H1 (cell line): Measurements from ENCODE around the gene SUSD6. TPM values are rescaled to one million over a fixed set of nuclear protein-coding genes. Genes with fewer than 3 reads are reported as not detected.

ENCODE experiments used
- polyA plus RNA-seq, 7 experiments: library from polyadenylated mRNA; depleted of rRNA in 3 of 7; stranded (reverse) in 5 of 7; unstranded in 2 of 7; fragments of >200 nt in 5 of 7; fragments of 200-250 nt in 2 of 7; gene quantifications; 1 replicate in 5 of 7; 2 replicates in 1 of 7; 4 replicates in 1 of 7; pipeline versions ENCODE4 v1.2.1 to v1.2.3, GENCODE V29; 2011 to 2013; ENCODE audit warnings: missing spikeins in 2 of 7, mixed read lengths in 2 of 7
- total RNA-seq: library from RNA; stranded (reverse); fragmentation: NEBNext Ultra II Directional; extraction: Animal tissue kit (Norgen Biotek cat#: 25700); gene quantifications from 2 replicates; pipeline ENCODE4 v1.2.1, GENCODE V29; 2021
- TF ChIP-seq, protein P1 (sequence below): fragments of 300-600 bp; sonication (generic); IDR thresholded peaks from 2 replicates; pipeline ENCODE4 v1.7.1; 2012; ENCODE audit warnings: low read length, moderate library complexity, mild to moderate bottlenecking, inconsistent platforms; ENCODE audit not compliant: insufficient replicate concordance

Gene SUSD6
- total and polyA plus RNA-seq, 2 of the 8 experiments (the other 6 are each of a cell fraction or from before 2014, with no cell fraction given) = 3.0 to 3.8 TPM

DNA sequence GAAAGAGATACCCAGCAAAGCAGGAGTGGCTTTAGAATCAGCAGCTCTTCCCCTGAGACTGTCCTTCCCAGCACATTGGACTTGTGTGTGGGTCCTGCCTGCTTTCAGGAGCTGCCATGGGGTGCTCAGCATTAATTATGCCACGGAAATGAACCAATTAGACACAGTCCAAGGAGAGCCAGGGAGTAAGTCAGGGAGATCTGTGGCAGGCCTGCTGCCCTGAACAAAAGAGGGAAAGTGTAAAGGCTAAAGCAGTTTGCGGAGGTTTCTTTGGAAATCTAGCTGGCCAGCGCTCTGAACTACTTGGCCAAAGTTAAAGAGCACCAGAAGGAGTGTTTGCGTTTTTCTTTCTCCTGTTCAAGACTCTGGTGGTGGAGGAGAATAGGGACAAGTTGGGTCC, 89.9 kb downstream of the SUSD6 start (continued):
- TF ChIP-seq, protein P1, sequence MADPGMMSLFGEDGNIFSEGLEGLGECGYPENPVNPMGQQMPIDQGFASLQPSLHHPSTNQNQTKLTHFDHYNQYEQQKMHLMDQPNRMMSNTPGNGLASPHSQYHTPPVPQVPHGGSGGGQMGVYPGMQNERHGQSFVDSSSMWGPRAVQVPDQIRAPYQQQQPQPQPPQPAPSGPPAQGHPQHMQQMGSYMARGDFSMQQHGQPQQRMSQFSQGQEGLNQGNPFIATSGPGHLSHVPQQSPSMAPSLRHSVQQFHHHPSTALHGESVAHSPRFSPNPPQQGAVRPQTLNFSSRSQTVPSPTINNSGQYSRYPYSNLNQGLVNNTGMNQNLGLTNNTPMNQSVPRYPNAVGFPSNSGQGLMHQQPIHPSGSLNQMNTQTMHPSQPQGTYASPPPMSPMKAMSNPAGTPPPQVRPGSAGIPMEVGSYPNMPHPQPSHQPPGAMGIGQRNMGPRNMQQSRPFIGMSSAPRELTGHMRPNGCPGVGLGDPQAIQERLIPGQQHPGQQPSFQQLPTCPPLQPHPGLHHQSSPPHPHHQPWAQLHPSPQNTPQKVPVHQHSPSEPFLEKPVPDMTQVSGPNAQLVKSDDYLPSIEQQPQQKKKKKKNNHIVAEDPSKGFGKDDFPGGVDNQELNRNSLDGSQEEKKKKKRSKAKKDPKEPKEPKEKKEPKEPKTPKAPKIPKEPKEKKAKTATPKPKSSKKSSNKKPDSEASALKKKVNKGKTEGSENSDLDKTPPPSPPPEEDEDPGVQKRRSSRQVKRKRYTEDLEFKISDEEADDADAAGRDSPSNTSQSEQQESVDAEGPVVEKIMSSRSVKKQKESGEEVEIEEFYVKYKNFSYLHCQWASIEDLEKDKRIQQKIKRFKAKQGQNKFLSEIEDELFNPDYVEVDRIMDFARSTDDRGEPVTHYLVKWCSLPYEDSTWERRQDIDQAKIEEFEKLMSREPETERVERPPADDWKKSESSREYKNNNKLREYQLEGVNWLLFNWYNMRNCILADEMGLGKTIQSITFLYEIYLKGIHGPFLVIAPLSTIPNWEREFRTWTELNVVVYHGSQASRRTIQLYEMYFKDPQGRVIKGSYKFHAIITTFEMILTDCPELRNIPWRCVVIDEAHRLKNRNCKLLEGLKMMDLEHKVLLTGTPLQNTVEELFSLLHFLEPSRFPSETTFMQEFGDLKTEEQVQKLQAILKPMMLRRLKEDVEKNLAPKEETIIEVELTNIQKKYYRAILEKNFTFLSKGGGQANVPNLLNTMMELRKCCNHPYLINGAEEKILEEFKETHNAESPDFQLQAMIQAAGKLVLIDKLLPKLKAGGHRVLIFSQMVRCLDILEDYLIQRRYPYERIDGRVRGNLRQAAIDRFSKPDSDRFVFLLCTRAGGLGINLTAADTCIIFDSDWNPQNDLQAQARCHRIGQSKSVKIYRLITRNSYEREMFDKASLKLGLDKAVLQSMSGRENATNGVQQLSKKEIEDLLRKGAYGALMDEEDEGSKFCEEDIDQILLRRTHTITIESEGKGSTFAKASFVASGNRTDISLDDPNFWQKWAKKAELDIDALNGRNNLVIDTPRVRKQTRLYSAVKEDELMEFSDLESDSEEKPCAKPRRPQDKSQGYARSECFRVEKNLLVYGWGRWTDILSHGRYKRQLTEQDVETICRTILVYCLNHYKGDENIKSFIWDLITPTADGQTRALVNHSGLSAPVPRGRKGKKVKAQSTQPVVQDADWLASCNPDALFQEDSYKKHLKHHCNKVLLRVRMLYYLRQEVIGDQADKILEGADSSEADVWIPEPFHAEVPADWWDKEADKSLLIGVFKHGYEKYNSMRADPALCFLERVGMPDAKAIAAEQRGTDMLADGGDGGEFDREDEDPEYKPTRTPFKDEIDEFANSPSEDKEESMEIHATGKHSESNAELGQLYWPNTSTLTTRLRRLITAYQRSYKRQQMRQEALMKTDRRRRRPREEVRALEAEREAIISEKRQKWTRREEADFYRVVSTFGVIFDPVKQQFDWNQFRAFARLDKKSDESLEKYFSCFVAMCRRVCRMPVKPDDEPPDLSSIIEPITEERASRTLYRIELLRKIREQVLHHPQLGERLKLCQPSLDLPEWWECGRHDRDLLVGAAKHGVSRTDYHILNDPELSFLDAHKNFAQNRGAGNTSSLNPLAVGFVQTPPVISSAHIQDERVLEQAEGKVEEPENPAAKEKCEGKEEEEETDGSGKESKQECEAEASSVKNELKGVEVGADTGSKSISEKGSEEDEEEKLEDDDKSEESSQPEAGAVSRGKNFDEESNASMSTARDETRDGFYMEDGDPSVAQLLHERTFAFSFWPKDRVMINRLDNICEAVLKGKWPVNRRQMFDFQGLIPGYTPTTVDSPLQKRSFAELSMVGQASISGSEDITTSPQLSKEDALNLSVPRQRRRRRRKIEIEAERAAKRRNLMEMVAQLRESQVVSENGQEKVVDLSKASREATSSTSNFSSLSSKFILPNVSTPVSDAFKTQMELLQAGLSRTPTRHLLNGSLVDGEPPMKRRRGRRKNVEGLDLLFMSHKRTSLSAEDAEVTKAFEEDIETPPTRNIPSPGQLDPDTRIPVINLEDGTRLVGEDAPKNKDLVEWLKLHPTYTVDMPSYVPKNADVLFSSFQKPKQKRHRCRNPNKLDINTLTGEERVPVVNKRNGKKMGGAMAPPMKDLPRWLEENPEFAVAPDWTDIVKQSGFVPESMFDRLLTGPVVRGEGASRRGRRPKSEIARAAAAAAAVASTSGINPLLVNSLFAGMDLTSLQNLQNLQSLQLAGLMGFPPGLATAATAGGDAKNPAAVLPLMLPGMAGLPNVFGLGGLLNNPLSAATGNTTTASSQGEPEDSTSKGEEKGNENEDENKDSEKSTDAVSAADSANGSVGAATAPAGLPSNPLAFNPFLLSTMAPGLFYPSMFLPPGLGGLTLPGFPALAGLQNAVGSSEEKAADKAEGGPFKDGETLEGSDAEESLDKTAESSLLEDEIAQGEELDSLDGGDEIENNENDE = no peak
